HCT116 (cell line): ENCODE data around the gene PCK2. TPM values are rescaled to one million over a fixed set of nuclear protein-coding genes. Genes with fewer than 3 reads are reported as not detected.

Source experiments
- ATAC-seq: fragments of 200-7000 bp; cut with Tn5 transposase; 2 replicates; pipeline ENCODE4 v1.9.1; 2020; ENCODE audit warnings: mild to moderate bottlenecking, moderate library complexity
- BruUV-seq: library from RNA; stranded (reverse); fragments of 400-500 nt; replicated peaks from 2 replicates; lab custom pipeline; 2021; lab: Mats Ljungman, UMichigan
- CTCF ChIA-PET: fragments of 300-600 bp; sonication (Branson Sonifier 250); formaldehyde crosslinking; loops from one replicate; lab custom pipeline; 2021; ENCODE audit warnings: antibody characterized with exemption; lab: Charles Lee
- POLR2A ChIA-PET: fragments of 300-600, 350-600 bp; sonication (Branson Sonifier 250); formaldehyde crosslinking; loops from one replicate; lab custom pipeline; 2021; ENCODE audit warnings: antibody characterized with exemption; lab: Charles Lee
- RAD21 ChIA-PET, 2 experiments: fragments of 300-600 bp; sonication (Branson Sonifier 250); formaldehyde crosslinking; loops; one replicate each; lab custom pipeline; 2023; ENCODE audit warnings: low total read pairs in 2 of 2; ENCODE audit not compliant: uncharacterized antibody in 2 of 2, unreplicated experiment in 2 of 2, low non-redundant PET in 1 of 2; lab: Charles Lee
- DNase-seq: peaks from one replicate; pipeline ENCODE4 v3.0.0-alpha.2; 2010; ENCODE audit warnings: low read depth, low spot score
- H2AFZ ChIP-seq: fragments of 200-600 bp; shearing (Covaris generic), sonication (generic); 2 replicates; pipeline ENCODE4 v1.6.1; 2017; ENCODE audit warnings: low read depth, mixed run types, mixed read lengths, antibody characterized with exemption, low read length; ENCODE audit not compliant: poor library complexity, severe bottlenecking
- H3K27ac ChIP-seq: 2 replicates; pipeline ENCODE4 v1.5.1; 2012; ENCODE audit warnings: low read depth, low read length
- H3K27me3 ChIP-seq: fragments of 200-600 bp; sonication (generic); 2 replicates; pipeline ENCODE4 v1.6.1; 2016; ENCODE audit warnings: mixed run types, low read length, mixed read lengths; ENCODE audit not compliant: insufficient read depth
- H3K36me3 ChIP-seq, 2 experiments: fragments of 200-500 bp in 1 of 2; fragments of 200-600 bp in 1 of 2; sonication (Bioruptor generic) in 1 of 2; sonication (generic) in 1 of 2; 2 replicates each; pipeline versions ENCODE4 v1.5.1 to v1.6.1; 2014 to 2016; ENCODE audit warnings: low read length in 2 of 2, inconsistent platforms in 1 of 2, mixed read lengths in 1 of 2, mixed run types in 1 of 2; ENCODE audit not compliant: insufficient read depth in 2 of 2, control insufficient read depth in 1 of 2
- H3K4me1 ChIP-seq, 2 experiments: fragments of 200-600 bp in 1 of 2; sonication (generic) in 1 of 2; 2 replicates each; pipeline versions ENCODE4 v1.5.1 to v1.6.1; 2012 to 2017; ENCODE audit warnings: low read length in 2 of 2, inconsistent platforms in 1 of 2, mild to moderate bottlenecking in 1 of 2, mixed read lengths in 1 of 2, mixed run types in 1 of 2, moderate library complexity in 1 of 2; ENCODE audit not compliant: insufficient read depth in 2 of 2, control insufficient read depth in 1 of 2
- H3K4me2 ChIP-seq: fragments of 200-600 bp; sonication (generic); 2 replicates; pipeline ENCODE4 v1.6.1; 2017; ENCODE audit warnings: mixed run types, low read length, mixed read lengths
- H3K4me3 ChIP-seq, 2 experiments: fragments of 200-600 bp in 1 of 2; sonication (generic) in 1 of 2; replicated peaks in 1 of 2; 2 replicates each; pipeline ENCODE4 v1.5.1; 2011 to 2016; ENCODE audit warnings: low read length in 2 of 2, control low read depth in 1 of 2, low read depth in 1 of 2, mild to moderate bottlenecking in 1 of 2, mixed read lengths in 1 of 2, mixed run types in 1 of 2
- H3K79me2 ChIP-seq: fragments of 200-600 bp; sonication (generic); 2 replicates; pipeline ENCODE4 v1.6.1; 2017; ENCODE audit warnings: mild to moderate bottlenecking, mixed run types, low read length, moderate library complexity, mixed read lengths; ENCODE audit not compliant: insufficient read depth
- H3K9ac ChIP-seq: fragments of 200-600 bp; sonication (generic); 2 replicates; pipeline ENCODE4 v1.6.1; 2016; ENCODE audit warnings: low read length, mixed read lengths
- H3K9me2 ChIP-seq: fragments of 200-600 bp; sonication (generic), shearing (Covaris generic); 2 replicates; pipeline ENCODE4 v1.6.1; 2017; ENCODE audit warnings: mixed run types, mild to moderate bottlenecking, moderate library complexity; ENCODE audit not compliant: insufficient read depth
- H3K9me3 ChIP-seq, 2 experiments: fragments of 200-500 bp in 1 of 2; fragments of 200-600 bp in 1 of 2; sonication (Bioruptor generic) in 1 of 2; sonication (generic) in 1 of 2; 2 replicates each; pipeline ENCODE4 v1.6.1; 2014 to 2017; ENCODE audit warnings: low read length in 2 of 2, mixed read lengths in 2 of 2, inconsistent platforms in 1 of 2, low read depth in 1 of 2, mild to moderate bottlenecking in 1 of 2, mixed run types in 1 of 2, moderate library complexity in 1 of 2; ENCODE audit not compliant: control insufficient read depth in 1 of 2, insufficient read depth in 1 of 2
- H4K20me1 ChIP-seq: fragments of 200-600 bp; sonication (generic), shearing (Covaris generic); 2 replicates; pipeline ENCODE4 v1.6.1; 2017; ENCODE audit warnings: mixed run types, mild to moderate bottlenecking, moderate library complexity; ENCODE audit not compliant: insufficient read depth
- CBX3 ChIP-seq: IDR thresholded peaks from 2 replicates; pipeline ENCODE4 v1.6.1; 2012; ENCODE audit warnings: low read depth
- CEBPB ChIP-seq: IDR thresholded peaks from 2 replicates; pipeline ENCODE4 v1.6.1; 2012; ENCODE audit warnings: low read depth
- FOSL1 ChIP-seq: IDR thresholded peaks from 2 replicates; pipeline ENCODE4 v1.6.1; 2012; ENCODE audit warnings: low read depth
- MAX ChIP-seq: IDR thresholded peaks from 2 replicates; pipeline ENCODE4 v1.6.1; 2012
- POLR2A ChIP-seq: IDR thresholded peaks from 2 replicates; pipeline ENCODE4 v1.7.0; 2011; ENCODE audit warnings: borderline replicate concordance; ENCODE audit not compliant: insufficient read depth, insufficient read length; ENCODE audit errors: extremely low read depth
- RAD21 ChIP-seq: IDR thresholded peaks from 2 replicates; pipeline ENCODE4 v1.6.1; 2012; ENCODE audit warnings: low read depth, mild to moderate bottlenecking
- REST ChIP-seq: IDR thresholded peaks from 2 replicates; pipeline ENCODE4 v1.6.1; 2012; ENCODE audit warnings: low read depth
- SP1 ChIP-seq: IDR thresholded peaks from 2 replicates; pipeline ENCODE4 v1.6.1; 2012; ENCODE audit warnings: low read depth
- SRF ChIP-seq: IDR thresholded peaks from 2 replicates; pipeline ENCODE4 v1.6.1; 2012; ENCODE audit warnings: low read depth
- ZFX ChIP-seq: fragments of 450-650 bp; IDR thresholded peaks from 2 replicates; pipeline ENCODE4 v1.6.1; 2017
- intact Hi-C: fragments of 100-400 bp; cut with micrococcal nuclease; formaldehyde crosslinking; loops from 2 replicates; pipeline ENCODE4 v1.10.0; 2022
- total RNA-seq: library from RNA; stranded (reverse); gene quantifications from one replicate; pipeline ENCODE4 v1.2.1, GENCODE V29; 2021; ENCODE audit not compliant: unreplicated experiment

Gene PCK2
- total RNA-seq, 1 experiment from 2014 or later = 94.1 TPM

GRCh38 chr14:24060984-24061913 is 32.9 kb upstream of the PCK2 start:
- Histone ChIP-seq H4K20me1 (no peaks in the 10 kb centered on the region), H3K9me3 (no peaks in the 10 kb centered on the region), H3K4me2 (no peak overlapping the region), H3K4me3 (no peak overlapping the region), H3K27ac (no peak overlapping the region), H3K9ac (no peak overlapping the region), H3K27me3 (no peaks in the 10 kb centered on the region), H3K79me2 (no peaks in the 10 kb centered on the region), H3K4me1 (no peaks in the 10 kb centered on the region), H2AFZ (no peak overlapping the region), H3K36me3 (no peaks in the 10 kb centered on the region), H3K9me2 (no peaks in the 10 kb centered on the region)
- RAD21 ChIA-PET = interaction anchor here (0.6 to 1.0 kb wide), 2 partner anchors 53 to 77 kb away, joined by 3 to 4 read pairs; no protein-coding TSS in a partner anchor
- TF ChIP-seq MAX = no peak
- CTCF ChIA-PET = interaction anchor here (0.9 to 1.6 kb wide), 6 partner anchors 17 to 49 kb away, joined by 3 to 8 read pairs (median 4); no protein-coding TSS in a partner anchor
- no TSS peak for BruUV-seq
- ATAC-seq (no peak), DNase-seq (no peak)
- POLR2A ChIA-PET = interaction anchor here (0.8 to 1.1 kb wide), 2 partner anchors 7 to 33 kb away, joined by 3 to 4 read pairs; partner anchors contain the start of gene PCK2
- intact Hi-C loops = no loop called here

- intact Hi-C loops = no loop called here
- Histone ChIP-seq H3K79me2 (no peaks in the 10 kb centered on the region), H4K20me1 (no peaks in the 10 kb centered on the region), H3K4me3 (no peak overlapping the region), H3K27me3 (no peaks in the 10 kb centered on the region), H2AFZ (no peak overlapping the region), H3K9ac (no peak overlapping the region), H3K27ac (no peak overlapping the region), H3K4me1 (no peaks in the 10 kb centered on the region), H3K36me3 (no peaks in the 10 kb centered on the region), H3K9me2 (no peaks in the 10 kb centered on the region), H3K4me2 (no peak overlapping the region), H3K9me3 (no peaks in the 10 kb centered on the region)
- TF ChIP-seq FOSL1 (no peak), SP1 (no peak), CBX3 (no peak), RAD21 (no peak), POLR2A (no peak), CEBPB (no peak), ZFX (no peak), SRF (no peak), REST (no peak), MAX (no peak)
- ATAC-seq (no peak), DNase-seq (no peak)
- ChIA-PET RAD21 (no interaction called here), POLR2A (interaction anchor here (1.1 kb wide), 1 partner anchor 9 kb away, joined by 4 read pairs; no protein-coding TSS in a partner anchor), CTCF (interaction anchor here (0.9 to 1.2 kb wide), 4 partner anchors 19 to 99 kb away, joined by 3 to 5 read pairs (median 4); partner anchors contain the start of gene IRF9)
- no TSS peak for BruUV-seq
Observed at GRCh38 chr14:24062216-24062980, 31.7 kb upstream of the PCK2 start.
